GM23338 (cell line): ENCODE measurements around the gene ACAN. TPM values are rescaled to one million over a fixed set of nuclear protein-coding genes. Genes with fewer than 3 reads are reported as not detected.

Experiments
- ATAC-seq: fragments of 200-7000 bp; cut with Tn5 transposase; 3 replicates; pipeline ENCODE4 v1.9.1; 2020
- DNase-seq: peaks from one replicate; pipeline ENCODE4 v3.0.0-alpha.2; 2015; ENCODE audit warnings: low spot score
- H2AFZ ChIP-seq: fragments of 200-600 bp; sonication (generic); 2 replicates; pipeline ENCODE4 v1.8.0; 2016; ENCODE audit warnings: antibody characterized with exemption, mild to moderate bottlenecking, moderate library complexity
- H3F3A ChIP-seq: fragments of 200-600 bp; sonication (generic); replicated peaks from 2 replicates; pipeline ENCODE4 v1.8.0; 2017; ENCODE audit warnings: antibody characterized with exemption, mixed run types, low read depth
- H3K27ac ChIP-seq: fragments of 200-600 bp; sonication (generic); 2 replicates; pipeline ENCODE4 v1.6.1; 2016; ENCODE audit warnings: low read depth
- H3K27me3 ChIP-seq: fragments of 200-600 bp; sonication (generic); 2 replicates; pipeline ENCODE4 v1.8.0; 2016; ENCODE audit warnings: mild to moderate bottlenecking, mixed run types, moderate library complexity; ENCODE audit not compliant: insufficient read depth
- H3K36me3 ChIP-seq: fragments of 200-600 bp; sonication (generic); 2 replicates; pipeline ENCODE4 v1.8.0; 2016; ENCODE audit warnings: mild to moderate bottlenecking; ENCODE audit not compliant: insufficient read depth
- H3K4me1 ChIP-seq: fragments of 200-600 bp; sonication (generic); 2 replicates; pipeline ENCODE4 v1.8.0; 2016; ENCODE audit warnings: mild to moderate bottlenecking, moderate library complexity; ENCODE audit not compliant: insufficient read depth
- H3K4me2 ChIP-seq: fragments of 200-600 bp; sonication (generic); 2 replicates; pipeline ENCODE4 v1.7.1; 2017; ENCODE audit warnings: mixed run types
- H3K4me3 ChIP-seq: fragments of 200-600 bp; sonication (generic); 2 replicates; pipeline ENCODE4 v1.6.1; 2016; ENCODE audit warnings: mixed run types
- H3K79me2 ChIP-seq: fragments of 200-600 bp; sonication (generic); replicated peaks from 2 replicates; pipeline ENCODE4 v1.8.0; 2017; ENCODE audit warnings: mild to moderate bottlenecking; ENCODE audit not compliant: insufficient read depth
- H3K9me2 ChIP-seq: fragments of 200-600 bp; sonication (generic); 2 replicates; pipeline ENCODE4 v1.8.0; 2017; ENCODE audit not compliant: insufficient read depth
- H4K20me1 ChIP-seq: fragments of 200-600 bp; sonication (generic); replicated peaks from 2 replicates; pipeline ENCODE4 v1.8.0; 2017; ENCODE audit warnings: mild to moderate bottlenecking; ENCODE audit not compliant: insufficient read depth
- H3K27ac Mint-ChIP-seq: 2 replicates; pipeline ENCODE4 v1.8.0; 2020; ENCODE audit warnings: inconsistent platforms, mild to moderate bottlenecking, moderate library complexity, mixed read lengths
- H3K27me3 Mint-ChIP-seq: 3 replicates; pipeline ENCODE4 v1.8.0; 2022; ENCODE audit warnings: low read depth, mild to moderate bottlenecking, moderate library complexity, mixed read lengths, inconsistent platforms; ENCODE audit not compliant: insufficient read depth, poor library complexity
- H3K36me3 Mint-ChIP-seq: 3 replicates; pipeline ENCODE4 v1.8.0; 2021; ENCODE audit warnings: low read depth, mild to moderate bottlenecking, inconsistent platforms, moderate library complexity, mixed read lengths
- H3K4me1 Mint-ChIP-seq: 3 replicates; pipeline ENCODE4 v1.8.0; 2020; ENCODE audit warnings: mild to moderate bottlenecking, inconsistent platforms, mixed read lengths
- H3K4me3 Mint-ChIP-seq: 3 replicates; pipeline ENCODE4 v1.8.0; 2021; ENCODE audit warnings: moderate library complexity, mild to moderate bottlenecking, inconsistent platforms, mixed read lengths
- H3K9me3 Mint-ChIP-seq: 3 replicates; pipeline ENCODE4 v1.8.0; 2020; ENCODE audit warnings: moderate library complexity, mild to moderate bottlenecking, inconsistent platforms, mixed read lengths
- EZH2 ChIP-seq: fragments of 200-600 bp; sonication (generic); IDR thresholded peaks from one replicate; pipeline ENCODE4 v1.8.0; 2017; ENCODE audit warnings: antibody characterized with exemption, mild to moderate bottlenecking, low read depth; ENCODE audit not compliant: unreplicated experiment
- EZH2phosphoT487 ChIP-seq: fragments of 200-600 bp; sonication (generic); IDR thresholded peaks from one replicate; pipeline ENCODE4 v1.8.1; 2018; ENCODE audit warnings: antibody characterized with exemption; ENCODE audit not compliant: unreplicated experiment
- JUNB ChIP-seq: IDR thresholded peaks from one replicate; pipeline ENCODE4 v1.6.1; 2016; ENCODE audit warnings: antibody characterized with exemption; ENCODE audit not compliant: unreplicated experiment
- NANOG ChIP-seq: IDR thresholded peaks from 2 replicates; pipeline ENCODE4 v1.6.1; 2016; ENCODE audit warnings: antibody characterized with exemption, borderline replicate concordance
- STAT1 ChIP-seq: IDR thresholded peaks from one replicate; pipeline ENCODE4 v1.6.1; 2016; ENCODE audit warnings: antibody characterized with exemption; ENCODE audit not compliant: unreplicated experiment
- ZNF114 ChIP-seq: fragments of 250-450 bp; sonication (Bioruptor Pico); IDR thresholded peaks from 2 replicates; pipeline ENCODE4 v1.5.0; 2020; ENCODE audit warnings: mild to moderate bottlenecking, moderate library complexity
- ZNF331 ChIP-seq: fragments of 250-450 bp; sonication (Bioruptor Pico); IDR thresholded peaks from 2 replicates; pipeline ENCODE4 v1.5.0; 2020; ENCODE audit warnings: low read depth, mild to moderate bottlenecking, moderate library complexity
- polyA plus RNA-seq: library from polyadenylated mRNA; unstranded; fragments of >200 nt; fragmentation: Nextera tagmentation; extraction: Ambion mirVana; gene quantifications from 2 replicates; pipeline ENCODE4 v1.2.1, GENCODE V29; 2016
- total RNA-seq: library from RNA; depleted of rRNA; stranded (reverse); fragments of >200 nt; shearing (Covaris generic); gene quantifications from 2 replicates; pipeline ENCODE4 v1.2.3, GENCODE V29; 2014
- TF ChIP-seq, protein P1 (sequence below): IDR thresholded peaks from 2 replicates; pipeline ENCODE4 v1.6.1; 2016; ENCODE audit warnings: antibody characterized with exemption
- TF ChIP-seq, protein P2 (sequence below), 2 experiments: fragments of 200-600 bp in 1 of 2; sonication (generic) in 1 of 2; conservative IDR thresholded peaks; 2 replicates each; pipeline versions ENCODE4 v1.5.1 to v1.6.1; 2016 to 2017; ENCODE audit warnings: antibody characterized with exemption in 2 of 2, low read depth in 2 of 2, mild to moderate bottlenecking in 2 of 2, moderate library complexity in 1 of 2
- TF ChIP-seq, protein P3 (sequence below): IDR thresholded peaks from one replicate; pipeline ENCODE4 v1.6.1; 2018; ENCODE audit warnings: antibody characterized with exemption; ENCODE audit not compliant: unreplicated experiment

The ACAN gene
- total and polyA plus RNA-seq, 2 experiments from 2014 or later, result 2.5 to 4.9 TPM

DNA sequence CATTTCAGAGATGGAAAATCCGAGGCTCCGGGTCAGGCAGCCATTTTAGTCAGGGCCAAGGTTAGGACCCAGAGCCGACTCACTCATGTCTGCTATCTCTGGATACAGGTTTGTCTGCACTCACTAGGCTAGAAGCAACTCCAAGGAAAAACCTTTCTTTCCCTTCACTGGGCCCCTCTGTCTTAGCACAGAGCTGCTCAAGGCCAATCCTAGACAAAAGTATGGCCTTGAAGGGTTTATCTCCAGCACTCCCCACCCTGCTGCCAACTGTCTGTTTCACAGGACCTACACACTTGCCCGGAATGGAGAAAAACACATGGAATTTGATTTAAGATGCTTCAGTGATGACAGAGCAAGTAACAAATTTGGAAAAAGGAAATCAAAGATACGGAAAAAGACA lies 25.6 kb downstream of the ACAN start (continued):
- TF ChIP-seq, protein P1, sequence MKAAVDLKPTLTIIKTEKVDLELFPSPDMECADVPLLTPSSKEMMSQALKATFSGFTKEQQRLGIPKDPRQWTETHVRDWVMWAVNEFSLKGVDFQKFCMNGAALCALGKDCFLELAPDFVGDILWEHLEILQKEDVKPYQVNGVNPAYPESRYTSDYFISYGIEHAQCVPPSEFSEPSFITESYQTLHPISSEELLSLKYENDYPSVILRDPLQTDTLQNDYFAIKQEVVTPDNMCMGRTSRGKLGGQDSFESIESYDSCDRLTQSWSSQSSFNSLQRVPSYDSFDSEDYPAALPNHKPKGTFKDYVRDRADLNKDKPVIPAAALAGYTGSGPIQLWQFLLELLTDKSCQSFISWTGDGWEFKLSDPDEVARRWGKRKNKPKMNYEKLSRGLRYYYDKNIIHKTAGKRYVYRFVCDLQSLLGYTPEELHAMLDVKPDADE, result no peak
- no peak for TF ChIP-seq STAT1

DNA sequence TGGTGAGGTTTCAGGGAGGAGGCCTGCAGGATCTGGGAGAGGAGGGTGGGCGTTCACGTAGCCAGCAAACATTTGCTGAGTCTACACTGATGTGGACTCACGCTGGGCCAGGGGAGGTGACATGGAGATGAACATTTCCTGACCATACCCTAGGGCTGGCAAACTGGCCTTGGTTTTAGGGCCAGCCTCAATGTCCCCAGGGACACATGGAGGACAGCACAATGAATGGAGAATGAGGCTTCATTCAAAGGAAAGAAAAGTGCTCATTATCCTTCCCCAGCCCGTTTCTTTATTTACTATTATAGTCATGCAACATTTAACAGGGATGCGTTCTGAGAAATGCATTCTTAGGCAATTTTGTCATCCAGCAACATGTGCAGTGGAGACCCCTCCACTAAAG lies 26.8 kb downstream of the ACAN start:
- no peak for DNase-seq
- no peak for TF ChIP-seq NANOG
- TF ChIP-seq EZH2, result no peak
- TF ChIP-seq, protein P1, result no peak
- TF ChIP-seq EZH2phosphoT487, result no peak
- TF ChIP-seq, protein P2, sequence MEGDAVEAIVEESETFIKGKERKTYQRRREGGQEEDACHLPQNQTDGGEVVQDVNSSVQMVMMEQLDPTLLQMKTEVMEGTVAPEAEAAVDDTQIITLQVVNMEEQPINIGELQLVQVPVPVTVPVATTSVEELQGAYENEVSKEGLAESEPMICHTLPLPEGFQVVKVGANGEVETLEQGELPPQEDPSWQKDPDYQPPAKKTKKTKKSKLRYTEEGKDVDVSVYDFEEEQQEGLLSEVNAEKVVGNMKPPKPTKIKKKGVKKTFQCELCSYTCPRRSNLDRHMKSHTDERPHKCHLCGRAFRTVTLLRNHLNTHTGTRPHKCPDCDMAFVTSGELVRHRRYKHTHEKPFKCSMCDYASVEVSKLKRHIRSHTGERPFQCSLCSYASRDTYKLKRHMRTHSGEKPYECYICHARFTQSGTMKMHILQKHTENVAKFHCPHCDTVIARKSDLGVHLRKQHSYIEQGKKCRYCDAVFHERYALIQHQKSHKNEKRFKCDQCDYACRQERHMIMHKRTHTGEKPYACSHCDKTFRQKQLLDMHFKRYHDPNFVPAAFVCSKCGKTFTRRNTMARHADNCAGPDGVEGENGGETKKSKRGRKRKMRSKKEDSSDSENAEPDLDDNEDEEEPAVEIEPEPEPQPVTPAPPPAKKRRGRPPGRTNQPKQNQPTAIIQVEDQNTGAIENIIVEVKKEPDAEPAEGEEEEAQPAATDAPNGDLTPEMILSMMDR (conservative IDR thresholded peaks at IDR 0.05; ENCODE audit: low read depth in 2 of 2), result no peak
- TF ChIP-seq JUNB, result no peak
- no peak for TF ChIP-seq ZNF331
- TF ChIP-seq ZNF114 (CRISPR knock-in tag), result no peak
- no peak for TF ChIP-seq STAT1
- TF ChIP-seq, protein P3, sequence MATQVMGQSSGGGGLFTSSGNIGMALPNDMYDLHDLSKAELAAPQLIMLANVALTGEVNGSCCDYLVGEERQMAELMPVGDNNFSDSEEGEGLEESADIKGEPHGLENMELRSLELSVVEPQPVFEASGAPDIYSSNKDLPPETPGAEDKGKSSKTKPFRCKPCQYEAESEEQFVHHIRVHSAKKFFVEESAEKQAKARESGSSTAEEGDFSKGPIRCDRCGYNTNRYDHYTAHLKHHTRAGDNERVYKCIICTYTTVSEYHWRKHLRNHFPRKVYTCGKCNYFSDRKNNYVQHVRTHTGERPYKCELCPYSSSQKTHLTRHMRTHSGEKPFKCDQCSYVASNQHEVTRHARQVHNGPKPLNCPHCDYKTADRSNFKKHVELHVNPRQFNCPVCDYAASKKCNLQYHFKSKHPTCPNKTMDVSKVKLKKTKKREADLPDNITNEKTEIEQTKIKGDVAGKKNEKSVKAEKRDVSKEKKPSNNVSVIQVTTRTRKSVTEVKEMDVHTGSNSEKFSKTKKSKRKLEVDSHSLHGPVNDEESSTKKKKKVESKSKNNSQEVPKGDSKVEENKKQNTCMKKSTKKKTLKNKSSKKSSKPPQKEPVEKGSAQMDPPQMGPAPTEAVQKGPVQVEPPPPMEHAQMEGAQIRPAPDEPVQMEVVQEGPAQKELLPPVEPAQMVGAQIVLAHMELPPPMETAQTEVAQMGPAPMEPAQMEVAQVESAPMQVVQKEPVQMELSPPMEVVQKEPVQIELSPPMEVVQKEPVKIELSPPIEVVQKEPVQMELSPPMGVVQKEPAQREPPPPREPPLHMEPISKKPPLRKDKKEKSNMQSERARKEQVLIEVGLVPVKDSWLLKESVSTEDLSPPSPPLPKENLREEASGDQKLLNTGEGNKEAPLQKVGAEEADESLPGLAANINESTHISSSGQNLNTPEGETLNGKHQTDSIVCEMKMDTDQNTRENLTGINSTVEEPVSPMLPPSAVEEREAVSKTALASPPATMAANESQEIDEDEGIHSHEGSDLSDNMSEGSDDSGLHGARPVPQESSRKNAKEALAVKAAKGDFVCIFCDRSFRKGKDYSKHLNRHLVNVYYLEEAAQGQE, result no peak
- Mint-ChIP-seq H3K4me3 (no peak overlapping the region), H3K27ac (no peak overlapping the region), H3K36me3 (no peaks in the 10 kb centered on the region), H3K27me3 (peaks cover 2% of the 10 kb centered on the region), H3K4me1 (peaks cover 10% of the 10 kb centered on the region), H3K9me3 (no peaks in the 10 kb centered on the region)
- no peaks in the 10 kb centered on the region for H3F3A ChIP-seq
- no peaks in the 10 kb centered on the region for H3K27me3 ChIP-seq
- no peaks in the 10 kb centered on the region for H4K20me1 ChIP-seq
- H3K4me3 ChIP-seq, result no peak overlapping the region
- no peaks in the 10 kb centered on the region for H3K79me2 ChIP-seq
- no peak overlapping the region for H3K4me2 ChIP-seq
- no peaks in the 10 kb centered on the region for H3K36me3 ChIP-seq
- no peaks in the 10 kb centered on the region for H3K9me2 ChIP-seq
- no peak overlapping the region for H2AFZ ChIP-seq
- H3K27ac ChIP-seq, result no peak overlapping the region
- peaks cover 14% of the 10 kb centered on the region for H3K4me1 ChIP-seq
- ATAC-seq, result no peak
